Activated T-cell treated with anti-CD3 and anti-CD28 coated beads, Interleukin-2, amount 50 U/mL, for 72 hours (primary cell): Measurements from ENCODE around the gene UQCRH. TPM values are rescaled to one million over a fixed set of nuclear protein-coding genes. Genes with fewer than 3 reads are reported as not detected.
"Not testable (repeated sequence)": the region's sequence is repeated elsewhere in the genome, so short reads cannot be mapped to it uniquely, and the experiment has no call there.

ENCODE experiments used
- ATAC-seq, 2 donors: fragments of 150-1000 bp; cut with Tn5 transposase; replicated peaks in 1 of 2; 2 replicates each; pipeline ENCODE4 v1.10.0; 2021; ENCODE audit warnings: moderate library complexity in 2 of 2, mild to moderate bottlenecking in 1 of 2
- DNase-seq, 2 donors: peaks; one replicate each; pipeline ENCODE4 v3.0.0; 2021 to 2022; ENCODE audit warnings: mixed read lengths in 1 of 2
- H3K27ac Mint-ChIP-seq: one replicate; pipeline ENCODE4 v1.8.0; 2022; ENCODE audit warnings: mild to moderate bottlenecking, moderate library complexity, mixed read lengths
- H3K27me3 Mint-ChIP-seq: one replicate; pipeline ENCODE4 v1.8.0; 2022; ENCODE audit warnings: low read depth, mixed read lengths
- H3K36me3 Mint-ChIP-seq, 2 donors: one replicate each; pipeline ENCODE4 v1.8.0; 2022; ENCODE audit warnings: mixed read lengths in 2 of 2, mild to moderate bottlenecking in 1 of 2; ENCODE audit not compliant: insufficient read depth in 2 of 2
- H3K4me1 Mint-ChIP-seq: one replicate; pipeline ENCODE4 v1.8.0; 2022; ENCODE audit warnings: low read depth, mixed read lengths
- H3K4me3 Mint-ChIP-seq, 2 donors: one replicate each; pipeline ENCODE4 v1.8.0; 2022; ENCODE audit warnings: mild to moderate bottlenecking in 2 of 2, mixed read lengths in 2 of 2, moderate library complexity in 2 of 2
- H3K9me3 Mint-ChIP-seq, 2 donors: one replicate each; pipeline ENCODE4 v1.8.0; 2022; ENCODE audit warnings: mixed read lengths in 2 of 2
- total RNA-seq, 2 donors: library from RNA; stranded (reverse); gene quantifications; one replicate each; pipeline ENCODE4 v1.2.3, GENCODE V29; 2022

The UQCRH gene
- total RNA-seq, 2 donors from 2014 or later = 287 to 303 TPM

DNA sequence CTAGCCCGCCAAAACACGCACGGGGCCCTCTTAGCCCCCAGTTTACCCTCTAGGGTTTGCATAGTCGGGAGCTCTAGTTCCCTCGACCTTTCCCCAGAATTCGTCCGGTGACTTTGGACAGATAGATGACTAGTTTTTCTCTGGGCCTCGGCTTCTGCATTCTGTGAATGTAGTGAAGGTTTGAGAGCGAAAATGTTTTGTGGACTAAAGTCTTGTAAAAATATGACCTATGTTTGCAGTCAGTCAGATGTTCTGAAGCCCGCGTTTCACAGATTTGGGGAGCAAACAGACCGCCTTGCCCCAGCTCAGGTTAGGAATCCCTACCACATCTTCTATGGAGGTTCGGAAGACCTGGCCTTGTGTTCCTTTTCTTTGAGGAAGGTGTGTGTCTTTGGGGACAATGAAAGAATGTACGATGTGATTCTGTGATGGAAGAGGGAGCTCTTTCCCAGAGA is 401 bp downstream of the UQCRH start:
- peaks cover 64% of the 10 kb centered on the region for H3K4me1 Mint-ChIP-seq
- peaks cover 5 to 19% of the 10 kb centered on the region in 2 donors for H3K36me3 Mint-ChIP-seq
- no peaks in the 10 kb centered on the region for H3K9me3 Mint-ChIP-seq
- peak overlapping the region; percentile 99 for H3K27ac Mint-ChIP-seq
- no peak for ATAC-seq
- H3K27me3 Mint-ChIP-seq = no peaks in the 10 kb centered on the region
- peak overlapping the region; percentile 90 to 92 for H3K4me3 Mint-ChIP-seq
- DNase-seq = no peak

DNA sequence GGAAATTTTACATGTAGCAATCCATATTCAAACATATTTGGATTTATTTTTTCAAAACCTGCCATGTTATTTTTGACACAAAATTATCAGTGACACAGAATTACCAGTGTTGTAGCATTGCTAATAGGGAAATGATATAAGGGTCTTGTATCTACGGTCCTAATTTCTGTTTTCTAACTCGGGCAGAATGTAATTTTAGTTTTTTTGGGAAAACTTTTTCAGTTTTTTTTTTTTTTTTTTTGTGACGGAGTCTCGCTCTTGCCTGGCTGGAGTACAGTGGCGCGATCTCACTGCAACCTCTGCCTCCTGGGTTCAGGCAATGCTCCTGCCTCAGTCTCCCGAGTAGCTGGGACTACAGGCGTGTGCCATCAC is 2.6 kb downstream of the UQCRH start:
- peaks cover 8 to 26% of the 10 kb centered on the region in 2 donors for H3K36me3 Mint-ChIP-seq
- H3K4me1 Mint-ChIP-seq = peaks cover 57% of the 10 kb centered on the region
- no peak for DNase-seq
- no peaks in the 10 kb centered on the region for H3K9me3 Mint-ChIP-seq
- peak overlapping the region; percentile 29 to 53 for H3K4me3 Mint-ChIP-seq
- no peak overlapping the region for H3K27ac Mint-ChIP-seq
- H3K27me3 Mint-ChIP-seq = no peaks in the 10 kb centered on the region
- no peak for ATAC-seq

DNA sequence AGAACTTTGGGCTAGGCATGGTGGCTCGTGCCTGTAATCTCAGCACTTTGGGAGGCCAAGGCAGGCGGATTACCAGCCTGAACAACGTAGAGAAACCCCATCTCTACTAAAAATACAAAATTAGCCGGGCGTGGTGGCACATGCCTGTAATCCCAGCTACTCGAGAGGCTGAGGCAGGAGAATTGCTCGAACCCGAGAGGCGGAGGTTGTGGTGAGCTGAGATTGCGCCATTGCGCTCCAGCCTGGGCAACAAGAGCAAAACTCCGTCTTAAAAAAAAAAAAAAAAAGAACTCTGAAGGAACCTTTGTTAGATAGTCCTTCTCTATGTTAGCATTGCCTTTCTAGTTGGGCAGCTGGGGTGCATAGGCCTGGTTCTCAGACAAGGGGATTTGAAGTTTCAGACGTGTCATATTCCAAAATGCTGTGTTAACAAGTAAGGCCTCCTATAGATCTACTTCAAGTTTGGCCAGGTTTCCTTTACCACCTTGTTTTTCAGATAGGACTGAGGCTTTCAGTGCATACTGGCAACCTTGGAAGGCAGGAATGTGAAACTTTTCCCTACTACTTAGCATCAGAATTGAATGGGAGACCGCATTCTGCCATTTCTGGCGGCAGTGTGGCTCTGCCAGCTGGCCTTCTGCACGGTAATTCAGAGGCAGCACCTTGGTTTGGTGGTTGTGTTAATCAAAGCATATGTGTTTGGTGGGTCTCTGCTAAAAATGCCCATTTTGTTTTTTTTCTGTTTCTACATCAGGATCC is 6.1 kb downstream of the UQCRH start:
- ATAC-seq = no peak
- Mint-ChIP-seq H3K9me3 (no peaks in the 10 kb centered on the region), H3K36me3 (peaks cover 4 to 39% of the 10 kb centered on the region in 2 donors), H3K4me3 (no peak overlapping the region), H3K27ac (no peak overlapping the region), H3K27me3 (no peaks in the 10 kb centered on the region), H3K4me1 (peaks cover 44% of the 10 kb centered on the region)
- no peak for DNase-seq

DNA sequence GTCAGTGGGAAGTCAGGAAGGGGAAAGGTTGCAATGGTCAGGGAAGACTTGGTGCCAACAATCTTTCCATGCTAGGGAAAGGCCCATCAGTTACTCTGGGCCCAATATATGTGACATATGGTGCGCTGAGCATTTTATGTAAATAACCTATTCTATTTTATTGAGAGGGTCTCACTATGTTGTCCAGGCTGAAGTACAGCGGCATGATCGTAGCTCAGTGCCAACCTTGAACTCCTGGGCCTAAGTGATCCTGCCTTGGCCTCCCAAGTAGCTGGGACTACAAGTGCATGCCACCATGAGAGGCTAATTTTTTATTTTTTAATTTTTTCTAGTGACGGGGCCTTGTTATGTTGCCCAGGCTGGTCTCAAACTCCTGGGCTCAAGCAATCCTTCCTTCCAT is 6.8 kb downstream of the UQCRH start:
- Mint-ChIP-seq H3K36me3 (peaks cover 5 to 37% of the 10 kb centered on the region in 2 donors), H3K4me1 (peaks cover 37% of the 10 kb centered on the region), H3K4me3 (no peak overlapping the region), H3K9me3 (no peaks in the 10 kb centered on the region), H3K27ac (no peak overlapping the region), H3K27me3 (no peaks in the 10 kb centered on the region)
- no peak for ATAC-seq
- no peak for DNase-seq

DNA sequence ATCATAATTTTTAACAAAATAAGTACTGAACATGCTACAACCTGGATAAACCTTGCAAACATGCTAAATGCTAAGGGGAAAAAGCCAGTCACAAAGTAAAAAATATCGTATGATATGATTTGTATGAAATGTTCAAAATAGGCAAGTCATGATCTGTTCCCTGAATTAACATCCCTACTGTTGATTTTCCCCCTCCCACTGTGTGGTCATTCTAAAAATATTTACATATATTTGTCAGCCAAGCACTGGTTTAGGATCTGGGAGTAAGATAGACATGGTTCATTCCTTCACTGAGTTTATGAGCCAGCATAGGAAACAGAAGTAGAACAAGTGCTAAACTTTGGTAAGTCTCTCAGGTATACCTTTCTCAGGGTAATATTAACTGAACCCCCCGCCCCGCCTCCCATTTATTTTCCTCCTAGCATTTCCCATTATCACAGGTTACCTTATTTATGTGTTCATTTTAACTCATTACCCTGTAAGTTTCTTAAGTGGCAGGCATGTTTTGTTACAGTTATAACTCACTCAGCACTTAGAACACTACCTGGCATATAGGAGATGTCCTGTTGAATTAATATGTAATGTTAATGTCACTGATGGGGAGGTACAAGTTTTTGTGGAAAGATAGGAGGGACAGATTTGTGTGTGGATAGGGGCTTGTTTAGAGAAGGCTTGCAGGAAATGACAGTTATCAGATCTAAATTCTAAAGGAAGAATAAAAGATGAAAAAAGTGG is 12.3 kb downstream of the UQCRH start:
- Mint-ChIP-seq H3K36me3 (peaks cover 4 to 22% of the 10 kb centered on the region in 2 donors), H3K27ac (peak overlapping the region; percentile 2), H3K27me3 (no peaks in the 10 kb centered on the region)

DNA sequence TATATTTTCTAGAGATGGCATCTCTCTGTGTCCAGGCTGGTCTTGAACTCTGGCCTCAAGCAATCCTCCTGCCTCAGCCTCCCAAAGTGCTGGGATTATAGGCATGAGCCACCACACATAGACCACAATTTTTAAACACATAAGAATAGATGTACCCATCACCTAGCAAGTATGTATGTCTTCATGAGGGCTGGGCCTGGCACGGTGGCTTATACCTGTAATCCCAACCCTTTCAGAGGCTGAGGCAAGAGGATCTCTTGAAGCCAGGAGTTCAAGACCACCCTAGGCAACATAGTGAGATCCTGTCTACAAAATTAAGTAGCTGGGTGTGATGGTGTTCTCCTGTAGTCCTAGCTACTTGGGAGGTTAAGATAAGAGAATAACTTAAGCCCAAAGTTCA is 13.8 kb downstream of the UQCRH start:
- H3K4me1 Mint-ChIP-seq = no peaks in the 10 kb centered on the region
- no peaks in the 10 kb centered on the region for H3K27me3 Mint-ChIP-seq
- H3K4me3 Mint-ChIP-seq = no peak overlapping the region
- ATAC-seq (no peak), DNase-seq (no peak)
- H3K9me3 Mint-ChIP-seq = no peaks in the 10 kb centered on the region
- peaks cover 4 to 16% of the 10 kb centered on the region in 2 donors for H3K36me3 Mint-ChIP-seq
- no peak overlapping the region for H3K27ac Mint-ChIP-seq

More for the DNA sequence above, 12.3 kb downstream of the UQCRH start:
- no peak for ATAC-seq
- DNase-seq = no peak
- H3K4me1 Mint-ChIP-seq = no peaks in the 10 kb centered on the region
- no peak overlapping the region for H3K4me3 Mint-ChIP-seq
- H3K9me3 Mint-ChIP-seq = no peaks in the 10 kb centered on the region

DNA sequence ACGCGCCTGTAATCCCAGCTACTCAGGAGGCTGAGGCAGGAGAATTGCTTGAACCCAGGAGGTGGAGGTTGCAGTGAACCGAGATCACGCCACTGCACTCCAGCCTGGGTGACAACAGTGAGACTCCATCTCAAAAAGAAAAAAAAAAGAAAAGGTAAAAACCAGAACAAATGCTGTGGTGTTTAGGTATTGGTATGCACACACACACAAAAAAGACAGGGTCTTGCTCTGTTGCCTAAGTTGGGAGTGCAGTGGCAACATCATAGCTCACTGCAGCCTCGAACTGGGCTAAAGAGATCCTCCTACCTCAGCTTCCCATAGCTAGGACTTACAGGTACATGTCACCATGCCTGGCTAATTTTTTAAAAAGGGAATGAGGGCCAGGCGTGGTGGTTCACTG is 15.8 kb downstream of the UQCRH start:
- not testable (repeated sequence) for H3K27me3 Mint-ChIP-seq, H3K4me3 Mint-ChIP-seq, DNase-seq, ATAC-seq, H3K9me3 Mint-ChIP-seq, H3K4me1 Mint-ChIP-seq, H3K36me3 Mint-ChIP-seq
- peak overlapping the region; percentile 73 for H3K27ac Mint-ChIP-seq

DNA sequence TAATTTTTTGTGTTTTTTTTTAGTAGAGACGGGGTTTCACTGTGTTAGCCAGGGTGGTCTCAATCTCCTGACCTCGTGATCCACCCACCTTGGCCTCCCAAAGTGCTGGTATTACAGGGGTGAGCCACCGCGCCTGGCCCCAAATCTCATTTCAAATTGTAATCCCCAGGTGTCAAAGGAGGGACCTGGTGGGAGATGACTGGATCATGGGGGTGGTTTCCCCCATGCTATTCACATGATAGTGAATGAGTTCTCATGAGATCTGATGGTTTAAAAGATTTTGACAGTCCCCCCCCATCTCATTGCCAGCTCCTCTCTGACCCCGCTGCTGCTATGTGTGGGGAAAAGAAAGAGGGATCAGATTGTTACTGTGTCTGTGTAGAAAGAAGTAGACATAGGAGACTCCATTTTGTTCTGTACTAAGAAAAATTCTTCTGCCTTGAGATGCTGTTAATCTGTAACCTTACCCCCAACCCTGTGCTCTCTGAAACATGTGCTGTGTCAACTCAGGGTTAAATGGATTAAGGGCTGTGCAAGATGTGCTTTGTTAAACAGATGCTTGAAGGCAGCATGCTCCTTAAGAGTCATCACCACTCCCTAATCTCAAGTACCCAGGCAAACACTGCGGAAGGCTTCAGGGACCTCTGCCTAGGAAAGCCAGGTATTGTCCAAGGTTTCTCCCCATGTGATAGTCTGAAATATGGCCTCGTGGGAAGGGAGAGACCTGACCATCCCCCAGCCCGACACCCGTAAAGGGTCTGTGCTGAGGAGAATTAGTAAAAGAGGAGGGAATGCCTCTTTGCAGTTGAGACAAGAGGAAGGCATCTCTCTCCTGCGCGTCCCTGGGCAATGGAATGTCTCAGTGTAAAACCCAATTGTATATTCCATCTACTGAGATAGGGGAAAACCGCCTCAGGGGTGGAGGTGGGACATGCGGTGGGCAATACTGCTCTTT is 16.7 kb downstream of the UQCRH start:
- not testable (repeated sequence) for H3K27ac Mint-ChIP-seq, H3K27me3 Mint-ChIP-seq, ATAC-seq, DNase-seq, H3K4me1 Mint-ChIP-seq, H3K4me3 Mint-ChIP-seq, H3K36me3 Mint-ChIP-seq, H3K9me3 Mint-ChIP-seq

DNA sequence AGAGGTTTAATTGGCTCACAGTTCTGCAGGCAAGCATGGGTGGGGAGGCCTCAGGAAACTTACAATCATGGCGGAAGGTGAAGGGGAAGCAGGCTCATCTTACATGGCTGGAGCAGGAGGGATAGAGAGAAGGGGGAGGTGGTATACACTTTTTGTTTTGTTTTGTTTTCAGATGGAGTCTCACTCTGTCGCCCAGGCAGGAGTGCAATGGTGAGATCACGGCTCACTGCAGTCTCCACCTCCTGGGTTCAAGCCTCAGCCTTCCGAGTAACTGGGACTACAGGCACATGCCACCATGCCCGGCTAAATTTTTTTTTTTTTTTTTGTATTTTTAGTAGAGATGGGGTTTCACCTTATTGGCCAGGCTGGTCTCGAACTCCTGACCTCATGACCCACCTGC is 18.7 kb downstream of the UQCRH start:
- H3K27me3 Mint-ChIP-seq, H3K36me3 Mint-ChIP-seq, H3K9me3 Mint-ChIP-seq, ATAC-seq, DNase-seq, H3K27ac Mint-ChIP-seq, H3K4me3 Mint-ChIP-seq, H3K4me1 Mint-ChIP-seq: not testable (repeated sequence)

DNA sequence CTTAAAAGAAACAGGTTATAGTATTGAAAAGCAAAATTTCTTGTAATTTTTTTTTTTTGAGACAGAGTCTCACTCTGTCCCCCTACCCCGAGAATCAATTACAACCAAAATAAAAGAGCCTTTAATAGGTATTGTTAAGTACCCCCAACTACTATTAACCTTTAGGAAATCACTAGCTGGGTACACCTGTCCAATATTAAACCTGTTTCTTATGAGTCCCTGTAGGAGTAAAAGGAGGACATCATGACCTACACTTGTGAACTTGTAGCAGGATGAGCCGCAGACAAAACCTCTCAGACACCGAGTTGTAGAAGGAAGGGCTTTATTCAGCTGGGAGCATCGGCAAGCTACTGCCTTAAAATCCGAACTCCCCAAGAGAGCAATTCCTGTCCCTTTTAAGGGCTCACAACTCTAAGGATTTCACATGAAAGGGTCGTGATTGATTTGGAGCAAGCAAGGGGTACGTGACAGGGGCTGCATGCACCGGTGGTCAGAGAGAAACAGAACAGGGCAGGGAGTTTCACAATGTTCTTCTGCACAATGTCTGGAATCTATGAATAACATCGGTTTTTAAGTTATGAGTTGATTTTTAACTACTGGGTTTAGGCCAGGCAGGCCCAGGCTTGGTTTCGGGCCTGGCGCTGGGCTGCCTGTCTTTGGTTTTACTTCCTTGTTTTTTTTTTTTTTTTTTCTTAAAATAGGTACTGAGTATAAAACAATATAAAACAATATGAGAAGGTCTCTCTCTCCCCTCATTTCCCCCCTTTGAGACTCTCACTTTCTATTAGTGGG is 22.0 kb downstream of the UQCRH start:
- H3K27me3 Mint-ChIP-seq, H3K36me3 Mint-ChIP-seq, DNase-seq, H3K4me3 Mint-ChIP-seq, H3K27ac Mint-ChIP-seq, H3K9me3 Mint-ChIP-seq, H3K4me1 Mint-ChIP-seq, ATAC-seq: not testable (repeated sequence)

- H3K4me1 Mint-ChIP-seq, H3K36me3 Mint-ChIP-seq, H3K27ac Mint-ChIP-seq, H3K27me3 Mint-ChIP-seq, DNase-seq, H3K9me3 Mint-ChIP-seq, ATAC-seq, H3K4me3 Mint-ChIP-seq: not testable (repeated sequence)
These were observed 24.7 kb downstream of the UQCRH start for GRCh38 chr1:46328182-46328581.

- H3K27ac Mint-ChIP-seq, DNase-seq, ATAC-seq, H3K36me3 Mint-ChIP-seq, H3K27me3 Mint-ChIP-seq, H3K4me1 Mint-ChIP-seq, H3K4me3 Mint-ChIP-seq, H3K9me3 Mint-ChIP-seq: not testable (repeated sequence)
These were observed 26.3 kb downstream of the UQCRH start for GRCh38 chr1:46329807-46330206.
